NCI-H526 treated with DMSO at 0.1 percent for 48 hours (cell line): ENCODE measurements around the gene STAM.
"Not testable (repeated sequence)": the region's sequence is repeated elsewhere in the genome, so short reads cannot be mapped to it uniquely, and the experiment has no call there.

ENCODE experiments used
- DNase-seq: peaks from one replicate; lab custom pipeline; 2025; lab: John Stamatoyannopoulos, UW

STAM gene

DNA sequence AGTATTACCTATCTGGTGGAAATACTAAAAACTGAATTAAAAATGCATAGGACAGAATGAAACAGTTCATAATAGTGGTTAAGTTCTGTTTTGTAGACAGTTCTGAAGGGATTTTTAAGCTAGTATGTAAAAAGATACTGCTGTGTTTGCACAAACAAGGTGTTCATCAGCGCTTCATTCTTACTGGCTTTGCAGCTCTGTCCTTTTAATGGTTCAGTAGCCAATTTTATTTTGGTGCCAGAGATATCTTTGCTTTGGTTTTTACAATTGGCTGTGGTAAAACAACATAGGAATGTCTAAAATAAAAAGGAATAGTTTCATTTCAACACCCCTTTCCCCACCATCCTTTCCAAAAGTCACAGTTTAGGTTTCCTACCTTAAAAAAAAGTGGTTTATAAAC is 33.0 kb downstream of the STAM start:
- DNase-seq, result no peak

DNA sequence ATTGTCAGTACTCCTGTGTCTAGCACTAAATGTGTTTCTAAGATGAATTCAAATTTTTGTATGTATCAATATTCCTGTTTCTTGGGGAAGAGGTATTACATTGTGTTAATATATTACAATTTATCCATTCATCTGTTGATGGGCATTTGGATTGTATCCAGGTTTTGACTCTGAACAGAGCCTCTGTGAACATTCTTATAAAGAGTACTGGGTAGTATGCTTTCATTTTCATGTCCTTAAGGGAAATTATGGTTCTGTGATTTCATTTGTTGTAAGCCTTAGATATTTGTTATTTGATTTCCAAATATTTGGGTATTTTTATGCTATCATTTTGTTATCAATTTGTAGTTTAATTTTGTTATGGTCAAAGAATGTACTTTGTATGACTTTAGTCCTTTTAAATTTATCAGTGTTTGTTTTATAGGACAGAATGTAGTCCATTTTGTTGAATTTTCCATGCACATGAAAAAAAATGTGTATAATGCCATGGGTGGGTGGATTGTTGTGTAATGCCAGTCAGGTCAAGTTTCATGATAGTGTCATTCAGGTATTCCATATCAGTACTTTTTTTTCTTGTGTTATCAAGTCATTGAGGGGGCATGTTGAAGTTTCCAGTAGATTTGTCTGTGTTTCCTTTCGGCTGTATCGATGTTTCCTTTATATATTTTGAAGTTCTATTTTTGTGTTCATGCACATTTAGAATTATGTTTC is 38.4 kb downstream of the STAM start:
- no peak for DNase-seq

DNA sequence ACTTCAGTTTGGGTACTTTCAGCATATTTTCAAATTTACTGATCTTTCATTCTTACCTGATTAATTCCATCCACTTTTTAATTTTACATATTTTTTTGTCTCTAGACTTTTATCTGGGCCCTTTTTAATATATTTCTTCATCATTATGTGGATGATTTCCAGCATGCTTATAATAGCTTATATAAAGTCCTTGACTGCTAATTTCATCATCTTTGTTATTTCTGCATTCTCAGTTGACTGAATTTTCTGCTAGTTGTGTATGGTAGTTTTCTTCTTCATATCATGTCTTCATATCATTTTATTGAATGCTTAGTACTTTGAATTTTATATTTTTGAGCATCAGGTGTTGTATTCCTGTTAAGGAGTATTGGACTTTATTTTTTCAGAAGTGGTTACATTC is 39.6 kb downstream of the STAM start:
- DNase-seq, result no peak

DNA sequence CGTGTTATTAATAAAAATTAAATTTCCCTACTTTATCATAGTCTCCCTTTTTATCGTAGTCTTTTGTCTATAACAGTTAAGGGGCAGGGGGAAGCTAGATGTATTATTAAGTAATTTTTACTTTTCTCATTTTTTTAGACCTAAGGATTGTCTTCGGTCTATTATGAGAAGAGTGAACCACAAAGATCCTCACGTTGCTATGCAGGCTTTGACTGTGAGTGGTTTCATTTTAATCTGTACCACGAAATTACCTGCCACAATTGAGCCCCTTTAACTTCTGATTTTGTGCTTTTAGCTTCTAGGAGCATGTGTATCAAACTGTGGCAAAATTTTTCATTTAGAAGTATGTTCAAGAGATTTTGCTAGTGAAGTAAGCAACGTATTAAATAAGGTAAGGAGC is 40.6 kb downstream of the STAM start:
- no peak for DNase-seq

DNA sequence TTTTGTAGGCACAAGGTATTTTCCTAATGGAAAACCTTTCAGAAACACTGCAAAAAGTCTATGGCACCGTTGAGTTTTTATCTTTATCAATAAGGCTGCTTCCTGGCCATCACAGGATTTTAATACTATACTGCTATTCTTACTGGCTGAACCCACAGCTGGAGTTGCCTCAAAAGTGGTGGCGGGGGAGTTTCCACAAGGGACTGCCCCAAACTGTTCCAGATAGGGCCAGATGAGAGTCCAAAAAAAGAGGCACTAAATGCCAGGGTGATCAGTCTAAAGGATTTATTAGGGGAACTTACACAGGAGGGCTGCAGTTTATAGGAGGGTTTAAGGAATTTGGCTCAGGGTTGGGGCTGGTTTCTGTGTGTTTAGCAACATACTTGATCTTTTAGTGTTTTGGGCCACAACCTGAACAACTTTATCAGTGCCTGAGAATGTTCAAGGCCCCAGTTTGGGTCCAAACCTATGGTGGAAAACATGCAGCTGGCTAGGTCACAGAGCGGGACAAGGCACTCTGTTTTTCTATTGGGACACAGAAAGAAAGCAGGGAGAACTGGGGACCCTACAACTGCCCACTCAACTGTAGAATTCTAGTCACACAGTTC is 41.4 kb downstream of the STAM start:
- no peak for DNase-seq

DNA sequence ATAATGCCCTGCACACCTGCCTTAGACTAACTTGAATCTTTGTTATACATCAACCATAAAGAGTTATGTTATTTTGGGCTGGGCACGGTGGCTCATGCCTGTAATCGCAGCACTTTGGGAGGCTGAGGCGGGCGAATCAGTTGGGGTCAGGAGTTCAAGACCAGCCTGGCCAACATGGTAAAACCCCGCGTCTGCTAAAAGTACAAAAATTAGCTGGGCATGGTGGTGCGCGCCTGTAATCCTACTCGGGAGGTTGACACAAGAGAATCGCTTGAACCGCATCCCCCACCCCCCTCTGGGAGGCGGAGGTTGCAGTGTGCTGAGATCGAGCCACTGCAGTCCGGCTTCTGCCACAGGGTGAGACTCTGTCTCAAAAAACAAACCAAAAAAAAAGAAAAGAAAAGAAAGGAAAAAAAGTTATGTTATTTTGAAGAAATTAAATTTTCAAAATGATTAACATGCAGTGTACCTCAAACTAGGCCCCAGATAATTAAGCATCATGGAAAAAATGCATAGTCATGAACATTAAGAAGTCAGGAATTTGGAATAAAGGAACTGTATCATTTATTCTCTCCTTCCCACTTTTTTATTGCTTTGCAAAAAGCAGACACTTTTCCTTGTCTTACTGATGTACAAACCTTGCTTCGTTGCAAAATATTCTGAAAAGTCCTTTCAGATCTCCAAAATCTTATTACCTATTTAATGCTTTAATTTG is 43.3 kb downstream of the STAM start:
- no peak for DNase-seq

DNA sequence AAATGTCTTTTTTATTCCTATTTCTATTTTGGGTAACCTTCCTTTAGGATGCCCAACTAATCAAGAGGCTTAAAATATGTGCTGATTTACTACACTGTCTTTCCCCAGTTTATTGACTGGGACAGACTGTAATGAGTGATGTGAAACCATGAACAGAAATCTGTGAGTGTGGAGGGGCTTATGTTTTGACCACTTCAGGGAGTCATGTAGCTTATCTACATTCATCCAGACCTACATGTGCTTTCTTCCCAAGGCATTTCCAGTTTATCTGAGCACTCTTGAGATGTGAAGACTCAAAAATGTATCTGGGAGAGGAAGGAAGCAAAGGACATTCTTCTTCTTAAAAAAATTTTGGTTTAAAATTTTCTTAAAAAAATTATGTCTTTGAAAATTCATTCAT is 45.2 kb downstream of the STAM start:
- DNase-seq, result no peak

DNA sequence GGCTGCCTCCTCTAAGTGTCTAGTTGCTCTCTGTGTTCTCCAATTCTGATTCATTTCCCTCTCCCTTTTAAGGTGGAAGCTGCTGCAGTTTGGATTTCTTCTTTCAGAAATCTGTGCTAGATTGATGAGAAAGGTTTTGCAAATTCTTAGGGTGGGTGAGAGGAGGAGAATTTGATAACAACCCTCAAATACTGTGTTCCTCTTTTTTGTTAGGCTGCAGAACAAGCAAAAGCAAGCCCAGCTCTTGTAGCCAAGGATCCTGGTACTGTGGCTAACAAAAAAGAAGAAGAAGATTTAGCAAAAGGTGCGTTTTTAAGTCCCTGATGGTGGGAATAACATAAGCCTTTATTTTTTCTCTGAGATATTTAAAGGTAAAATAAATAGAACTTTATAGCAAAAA is 49.1 kb downstream of the STAM start:
- no peak for DNase-seq

DNA sequence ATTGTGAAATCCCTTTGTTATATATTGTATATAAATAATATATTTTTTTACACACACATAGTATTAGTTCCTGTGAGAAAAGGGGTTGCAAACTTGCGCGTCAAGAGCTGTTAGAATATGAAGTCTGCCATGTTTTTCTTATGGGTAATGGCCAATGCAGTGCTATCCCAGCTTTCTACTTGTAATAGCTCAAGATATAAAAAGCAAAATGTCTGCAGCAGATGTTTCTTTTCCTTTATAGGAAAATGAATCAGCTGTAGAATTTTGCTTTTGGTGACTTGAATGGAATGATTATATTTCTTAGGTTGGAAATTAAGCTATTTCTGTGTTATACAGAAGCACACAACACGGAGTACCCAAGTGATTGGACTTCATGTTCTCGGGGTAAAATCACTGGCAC is 54.7 kb downstream of the STAM start:
- no peak for DNase-seq

DNA sequence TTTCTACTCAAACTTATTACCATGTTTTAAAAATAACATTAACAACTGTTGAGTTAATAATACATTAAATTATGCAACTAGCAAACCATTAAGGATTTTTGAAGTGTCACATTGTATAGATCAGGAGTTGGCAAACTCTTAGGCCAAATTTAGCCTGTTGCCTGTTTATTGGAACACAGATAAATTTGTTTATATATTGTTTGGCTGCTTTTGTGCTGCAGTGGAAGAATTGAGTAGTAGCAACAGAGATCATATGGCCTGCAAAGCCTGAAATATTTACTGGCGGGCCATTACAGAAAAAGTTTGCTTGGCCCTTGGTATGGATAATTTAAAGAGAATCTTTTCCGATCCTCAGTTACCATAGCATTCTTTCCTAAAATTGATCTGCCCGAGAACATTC is 57.4 kb downstream of the STAM start:
- DNase-seq, result no peak

DNA sequence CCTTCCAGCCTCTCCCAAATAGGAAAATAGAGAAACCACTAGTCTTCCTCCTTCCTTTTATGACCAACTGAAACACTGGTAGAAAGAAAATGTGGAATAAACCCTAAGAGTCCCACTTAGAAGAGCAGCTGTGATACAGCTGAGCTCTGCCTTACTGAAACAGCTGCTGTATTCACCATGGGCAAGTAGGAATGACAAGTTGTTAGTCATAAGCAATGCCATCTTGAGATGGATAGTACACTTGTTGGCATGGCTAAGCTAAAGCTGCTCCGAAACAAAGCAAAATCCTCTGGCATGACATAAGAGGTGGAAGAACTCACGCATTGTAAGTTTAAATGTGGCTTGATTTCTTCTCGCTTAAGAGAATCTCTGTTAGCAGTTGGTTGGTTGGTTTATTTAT is 59.8 kb downstream of the STAM start:
- no peak for DNase-seq

DNA sequence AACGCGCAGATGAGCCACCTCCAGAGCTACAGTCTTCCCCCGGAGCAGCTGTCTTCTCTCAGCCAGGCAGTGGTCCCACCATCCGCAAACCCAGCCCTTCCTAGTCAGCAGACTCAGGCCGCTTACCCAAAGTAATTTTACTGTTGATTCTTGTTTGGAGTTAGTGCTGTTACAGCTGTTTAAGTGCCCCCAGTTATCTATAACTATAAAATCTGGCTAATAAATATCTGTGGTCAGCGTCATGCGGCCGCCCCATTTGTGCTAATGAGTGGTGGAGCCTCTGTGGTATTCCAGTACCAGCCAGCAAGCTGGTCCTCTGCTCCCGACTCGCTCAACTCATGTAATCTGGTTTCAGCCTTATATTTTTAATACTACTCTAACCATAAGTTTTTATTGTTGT is 64.9 kb downstream of the STAM start:
- no peak for DNase-seq

DNA sequence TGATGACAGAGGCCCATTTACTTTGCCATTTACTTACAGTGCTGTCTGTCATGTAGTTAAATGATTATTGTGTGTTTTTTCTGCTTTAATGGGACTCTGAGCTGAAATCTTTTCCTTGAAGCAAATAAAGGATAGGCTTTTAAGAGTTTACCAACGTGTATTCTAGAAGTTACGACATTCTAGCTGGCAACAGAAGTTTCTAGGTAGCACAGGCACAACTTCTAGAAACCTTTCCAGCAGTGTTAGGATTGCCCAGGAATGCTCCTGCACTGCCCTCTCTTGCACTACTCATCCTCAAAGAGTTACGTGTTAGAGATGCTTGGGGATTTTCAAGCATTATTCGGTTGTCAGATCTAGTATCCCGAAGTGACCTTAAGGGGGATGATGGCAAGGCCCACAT is 65.5 kb downstream of the STAM start:
- DNase-seq, result no peak

DNA sequence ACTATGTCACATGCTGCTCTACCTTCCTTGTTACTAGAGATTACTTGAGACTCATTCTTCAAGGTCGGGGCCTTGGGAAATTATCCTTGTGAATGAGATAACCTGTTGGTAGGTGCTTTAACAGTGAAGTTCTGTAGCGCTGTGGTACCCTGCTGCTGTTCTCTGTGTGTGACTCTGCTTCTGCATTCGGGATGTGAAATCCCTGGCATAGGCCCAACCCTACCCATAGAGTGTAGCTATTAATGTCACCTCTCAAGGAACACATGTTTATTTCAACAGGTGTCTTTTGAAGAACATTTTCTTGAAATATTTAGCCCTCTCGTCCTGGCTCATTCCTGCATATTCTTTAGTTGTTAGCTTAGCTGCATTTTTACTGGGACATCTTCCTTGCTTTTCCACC is 66.2 kb downstream of the STAM start:
- no peak for DNase-seq

DNA sequence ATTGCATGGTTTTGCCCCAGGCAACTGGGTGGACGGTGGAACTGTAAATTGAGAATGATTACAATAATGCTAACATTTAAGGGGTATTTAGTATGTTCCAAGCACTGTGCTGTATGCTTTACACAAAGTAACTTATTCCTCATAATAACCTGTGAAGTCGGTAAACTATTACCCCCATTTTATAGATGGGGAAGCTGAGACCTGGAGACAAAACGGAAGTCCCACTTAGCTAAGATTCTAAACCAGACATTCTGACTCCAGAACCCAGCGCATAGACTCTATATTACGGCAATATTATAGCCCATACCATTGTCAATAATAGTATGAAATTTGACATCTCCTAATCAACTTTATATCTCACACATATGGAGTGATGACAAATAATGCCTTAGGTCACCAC is 68.1 kb downstream of the STAM start:
- no peak for DNase-seq

DNA sequence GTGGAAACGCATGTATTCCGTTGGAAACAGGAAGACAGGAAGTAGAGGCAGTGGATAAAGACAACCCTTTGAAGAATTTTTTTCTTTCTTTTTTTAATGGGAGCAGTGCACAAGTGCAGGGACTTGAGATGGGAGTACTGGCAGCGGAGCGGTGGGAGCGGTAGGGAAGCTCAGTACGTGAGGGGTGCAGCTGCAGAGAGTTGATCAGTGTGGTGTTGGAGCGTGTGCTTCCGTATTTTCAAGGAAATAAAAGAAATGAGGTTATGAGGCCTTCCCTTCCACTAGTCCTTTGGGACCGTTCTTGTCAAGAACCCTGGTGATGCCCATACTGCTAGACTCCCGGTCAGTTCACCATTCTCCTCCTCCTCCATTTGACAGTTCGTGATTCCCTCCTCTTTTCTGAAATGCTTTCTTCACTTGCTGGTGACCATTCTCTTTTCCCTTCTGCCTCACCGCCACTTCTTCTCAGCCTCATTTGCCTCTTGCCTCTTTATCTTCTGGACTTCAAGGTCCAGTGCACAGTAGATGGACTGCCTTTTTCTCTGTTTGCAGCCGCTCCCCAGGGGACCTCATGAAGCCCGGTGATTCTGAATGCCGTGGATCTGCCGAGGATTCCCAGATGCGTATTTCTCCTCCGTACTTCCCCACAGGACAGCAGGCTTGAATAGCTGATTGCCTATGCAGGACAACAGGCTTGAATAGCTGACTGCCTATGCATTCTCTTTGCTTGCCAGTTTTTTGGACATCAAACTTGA is 68.9 kb downstream of the STAM start:
- peak; percentile 24 for DNase-seq

DNA sequence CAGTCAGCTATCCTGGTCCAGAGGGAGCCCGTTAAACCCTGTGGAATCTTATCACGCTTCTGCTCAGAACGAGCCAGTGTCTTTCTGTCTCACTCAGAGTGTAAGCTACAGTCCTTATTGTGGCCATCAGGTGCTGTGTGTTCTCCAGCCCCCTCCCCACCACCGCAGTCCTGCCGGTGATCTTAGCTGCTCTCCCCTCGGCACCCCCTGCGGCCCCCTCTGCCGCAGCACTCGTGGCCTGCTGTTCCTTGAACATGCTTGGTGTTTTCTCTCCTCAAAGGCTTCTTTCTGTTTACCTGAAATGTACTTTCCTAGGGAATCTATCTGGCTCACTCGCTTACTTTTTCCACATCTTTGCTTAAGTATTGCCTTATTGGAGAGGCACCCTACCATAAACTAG is 69.8 kb downstream of the STAM start:
- no peak for DNase-seq

DNA sequence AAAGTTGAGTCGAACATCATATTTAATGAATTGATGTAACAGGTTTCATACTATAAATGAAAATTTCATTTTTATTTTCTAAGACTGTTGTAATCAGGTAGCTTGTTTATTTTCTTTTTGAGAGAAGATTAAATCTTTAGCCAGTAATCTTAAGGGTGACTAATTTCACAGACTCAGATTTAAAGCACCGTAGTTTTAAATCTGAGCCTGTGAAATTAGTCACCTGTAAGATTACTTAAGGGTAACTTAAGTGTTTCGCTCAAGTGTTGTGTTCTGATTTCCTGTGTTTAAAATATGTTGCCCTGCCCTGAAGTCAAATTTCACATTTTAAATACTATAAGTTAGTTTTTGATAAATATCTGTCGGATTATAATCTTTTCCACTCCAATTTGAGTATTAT is 72.2 kb downstream of the STAM start:
- no peak for DNase-seq

DNA sequence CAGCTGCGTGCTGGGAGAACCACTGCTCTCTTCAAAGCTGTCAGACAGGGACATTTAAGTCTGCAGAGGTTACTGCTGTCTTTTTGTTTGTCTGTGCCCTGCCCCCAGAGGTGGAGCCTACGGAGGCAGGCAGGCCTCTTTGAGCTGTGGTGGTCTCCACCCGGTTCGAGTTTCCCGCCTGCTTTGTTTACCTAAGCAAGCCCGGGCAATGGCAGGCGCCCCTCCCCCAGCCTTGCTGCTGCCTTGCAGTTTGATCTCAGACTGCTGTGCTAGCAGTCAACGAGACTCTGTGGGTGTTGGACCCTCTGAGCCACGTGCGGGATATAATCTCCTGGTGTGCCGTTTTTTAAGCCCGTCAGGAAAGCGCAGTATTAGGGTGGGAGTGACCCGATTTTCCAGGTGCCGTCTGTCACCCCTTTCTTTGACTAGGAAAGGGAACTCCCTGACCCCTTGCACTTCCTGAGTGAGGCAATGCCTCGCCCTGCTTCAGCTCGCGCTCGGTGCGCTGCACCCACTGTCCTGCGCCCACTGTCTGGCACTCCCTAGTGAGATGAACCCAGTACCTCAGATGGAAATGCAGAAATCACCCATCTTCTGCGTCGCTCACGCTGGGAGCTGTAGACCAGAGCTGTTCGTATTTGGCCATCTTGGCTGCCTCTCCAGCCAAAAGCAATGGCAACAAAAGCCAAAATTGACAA is 78.5 kb downstream of the STAM start:
- DNase-seq, result not testable (repeated sequence)

DNA sequence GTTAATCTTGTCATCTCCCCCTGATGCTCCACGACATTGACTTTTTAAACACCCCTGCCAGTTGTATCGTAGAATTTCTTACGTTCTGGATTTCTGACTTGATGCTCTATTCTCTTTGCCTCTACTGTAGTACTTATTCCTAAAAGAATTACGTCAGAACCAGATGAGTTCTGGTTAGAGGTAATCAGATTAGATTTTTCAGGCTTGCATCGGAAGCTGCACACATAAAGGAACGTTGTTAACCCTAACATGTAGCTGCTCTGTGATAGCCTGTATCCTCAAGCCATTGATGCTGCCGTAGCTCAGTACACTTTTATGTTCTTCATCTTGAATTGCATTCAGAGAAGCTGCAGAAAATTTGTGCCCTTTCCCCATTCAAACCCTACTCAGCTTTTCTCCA is 81.8 kb downstream of the STAM start:
- DNase-seq, result no peak

DNA sequence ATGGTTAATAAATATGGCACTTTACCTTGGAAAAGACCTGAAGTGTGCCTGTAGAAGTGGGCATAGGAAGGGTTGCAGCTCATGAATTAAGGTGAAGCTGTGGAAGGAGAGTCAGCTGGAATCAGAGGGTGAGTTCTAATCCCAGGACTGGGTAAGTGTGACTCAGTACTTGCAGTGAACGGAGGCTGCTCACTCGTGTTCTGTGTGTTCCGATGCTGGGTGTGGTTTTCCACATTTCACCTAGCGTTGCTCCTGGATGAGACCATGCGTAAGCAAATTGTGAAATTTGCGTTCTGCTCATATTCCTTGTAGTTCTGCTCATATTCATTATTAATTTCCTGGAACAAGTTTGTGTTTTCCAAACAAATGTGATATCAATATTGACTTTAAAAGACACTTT is 85.7 kb downstream of the STAM start:
- DNase-seq, result no peak

DNA sequence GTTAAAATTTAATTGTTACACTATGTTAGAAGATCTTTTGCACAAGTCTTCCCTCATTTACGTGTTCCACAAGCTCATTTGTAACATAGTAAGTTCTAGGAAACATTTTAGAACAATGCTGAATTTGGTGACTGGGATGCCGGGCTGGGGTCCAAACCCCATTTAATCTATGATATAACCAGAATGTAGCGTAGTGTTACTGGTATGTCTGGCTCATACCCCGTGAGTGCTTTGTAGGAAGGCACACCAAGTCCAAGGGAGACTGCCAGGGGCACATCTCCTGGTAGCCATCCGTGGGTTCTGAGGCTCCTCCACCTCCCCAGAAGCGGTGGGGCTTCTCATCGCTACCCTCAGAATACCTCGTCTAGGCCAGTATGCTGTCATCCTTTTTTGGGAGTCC is 86.7 kb downstream of the STAM start:
- DNase-seq, result no peak
